ENCODE measurements around the gene APOM. TPM values are rescaled to one million over a fixed set of nuclear protein-coding genes. Genes with fewer than 3 reads are reported as not detected.

APOM gene
- total RNA-seq: 1.6 and 1.8 TPM in 2 replicates

DNA sequence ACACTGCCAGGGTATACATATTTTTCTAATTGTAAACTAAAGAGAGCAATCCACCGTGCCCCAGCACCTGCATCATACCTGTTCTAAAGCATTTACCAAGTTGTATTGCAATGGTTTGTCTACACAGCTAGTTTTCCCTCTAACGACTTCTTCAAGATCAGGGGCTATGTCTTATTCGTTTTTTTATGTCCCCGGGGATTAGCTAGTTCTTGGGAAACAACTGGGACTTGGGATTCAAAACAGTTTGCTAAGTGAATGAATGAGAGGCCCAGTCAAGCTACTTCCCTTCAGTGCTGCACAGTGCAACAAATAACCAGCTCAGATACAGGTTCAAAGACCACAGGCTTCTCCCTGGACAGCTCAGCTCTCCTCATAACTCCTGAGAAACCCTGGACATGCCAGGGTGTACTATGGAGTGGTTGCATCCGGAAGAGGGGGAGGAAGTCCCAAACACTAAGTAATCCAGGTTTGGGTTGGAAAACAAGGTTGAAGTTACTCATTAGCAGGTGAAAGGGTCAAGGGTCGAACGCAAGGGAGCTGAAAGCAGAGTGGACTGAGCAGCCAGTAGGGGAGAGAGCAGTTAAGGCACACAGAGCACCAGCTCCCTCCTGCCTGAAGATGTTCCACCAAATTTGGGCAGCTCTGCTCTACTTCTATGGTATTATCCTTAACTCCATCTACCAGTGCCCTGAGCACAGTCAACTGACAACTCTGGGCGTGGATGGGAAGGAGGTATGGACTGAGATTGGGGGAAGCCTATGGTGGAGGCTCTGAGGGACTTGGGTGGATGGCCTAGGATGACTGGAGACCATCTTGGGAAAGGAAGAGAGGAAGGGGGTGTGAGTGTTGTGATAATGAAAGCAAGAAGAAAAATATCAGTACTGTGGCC, at the start of gene APOM:
Gene APOM (plus strand): TSS at position 546 of the 889 bp plus-strand sequence. CDS start 73 bp downstream, at position 619.

DNA sequence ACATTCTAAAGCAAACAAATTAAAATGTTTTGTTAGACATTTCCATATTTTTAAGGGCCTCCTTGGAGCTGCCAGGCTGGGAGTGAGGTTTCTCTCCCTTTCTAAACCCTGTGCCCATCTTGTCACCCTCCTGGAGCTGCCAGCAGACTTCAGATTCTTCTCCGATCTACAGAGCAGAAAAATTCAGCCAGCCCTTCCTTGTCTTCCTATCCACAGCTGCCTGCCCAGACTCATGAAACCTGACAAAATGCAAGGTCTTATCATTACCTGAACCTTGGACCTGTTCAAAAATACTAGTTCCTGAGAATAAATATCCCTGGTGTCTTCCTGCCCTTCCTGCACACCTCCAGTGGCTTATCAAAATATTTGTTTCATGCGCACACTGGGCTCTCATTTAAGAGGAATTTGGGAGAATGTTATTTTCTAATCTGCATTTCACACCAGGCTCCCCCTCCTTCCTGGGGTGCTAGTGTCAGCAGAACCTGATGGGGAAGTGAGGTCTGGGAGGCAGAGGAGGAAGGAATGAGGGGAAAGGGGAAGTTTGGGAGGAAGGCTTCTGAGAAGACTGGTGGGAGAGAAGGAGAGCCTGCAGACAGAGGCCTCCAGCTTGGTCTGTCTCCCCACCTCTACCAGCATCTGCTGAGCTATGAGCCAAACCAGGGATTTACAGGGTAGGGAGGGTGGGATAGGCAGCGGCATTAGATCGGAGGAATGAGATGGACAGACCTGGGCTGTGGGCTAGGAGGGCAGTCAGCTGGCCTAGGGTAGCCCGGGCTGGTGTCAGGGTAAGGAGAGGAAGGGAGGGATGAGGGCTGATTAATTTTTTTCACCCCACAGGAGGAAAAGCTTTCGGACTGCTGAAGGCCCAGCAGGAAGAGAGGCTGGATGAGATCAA, 40.8 kb upstream of the APOM start, which contains the start of gene AIF1:
Gene AIF1 (plus strand): TSS at position 551 of the 895 bp plus-strand sequence. CDS start 96 bp downstream, at position 647.

DNA sequence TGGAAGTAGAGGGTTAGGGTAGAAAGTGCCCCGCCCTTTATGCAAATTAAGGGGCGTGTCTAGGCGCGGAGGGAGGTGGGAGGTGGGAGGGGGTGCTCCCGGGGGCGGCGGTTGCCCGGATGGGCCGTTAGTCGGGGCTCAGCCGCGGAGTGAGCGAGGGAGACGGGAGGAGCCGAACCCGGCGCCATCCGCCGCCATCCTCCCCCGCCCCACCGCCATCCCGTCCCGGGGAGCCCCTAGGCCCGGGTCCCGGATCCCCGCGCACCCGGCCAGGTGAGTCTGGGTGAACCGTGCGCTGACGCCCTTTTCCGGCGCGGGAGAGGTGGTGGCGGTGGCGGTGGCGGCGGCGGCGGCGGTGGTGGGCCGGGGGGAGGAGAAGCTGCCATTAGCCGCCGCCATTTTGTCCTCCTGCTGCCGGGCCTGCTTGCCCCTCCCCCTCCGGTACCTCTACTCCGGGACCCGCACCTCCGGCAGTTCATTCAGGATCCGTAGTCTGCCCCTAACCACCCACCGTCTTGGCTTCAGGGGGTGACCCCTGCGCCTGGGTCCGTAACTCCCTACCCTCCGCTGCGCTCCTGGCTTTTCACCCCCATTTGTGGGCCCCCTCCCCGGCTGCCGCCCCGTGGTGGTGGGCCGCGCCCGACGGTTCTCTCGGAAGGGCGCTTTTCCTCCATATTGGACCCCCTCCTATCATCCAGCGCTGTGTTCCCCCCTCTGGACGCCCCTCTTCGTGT, 34.9 kb upstream of the APOM start, which contains the start of gene PRRC2A:
Gene PRRC2A (plus strand): TSS at position 130 of the 734 bp plus-strand sequence. CDS start 2,075 bp downstream, outside the sequence.

DNA sequence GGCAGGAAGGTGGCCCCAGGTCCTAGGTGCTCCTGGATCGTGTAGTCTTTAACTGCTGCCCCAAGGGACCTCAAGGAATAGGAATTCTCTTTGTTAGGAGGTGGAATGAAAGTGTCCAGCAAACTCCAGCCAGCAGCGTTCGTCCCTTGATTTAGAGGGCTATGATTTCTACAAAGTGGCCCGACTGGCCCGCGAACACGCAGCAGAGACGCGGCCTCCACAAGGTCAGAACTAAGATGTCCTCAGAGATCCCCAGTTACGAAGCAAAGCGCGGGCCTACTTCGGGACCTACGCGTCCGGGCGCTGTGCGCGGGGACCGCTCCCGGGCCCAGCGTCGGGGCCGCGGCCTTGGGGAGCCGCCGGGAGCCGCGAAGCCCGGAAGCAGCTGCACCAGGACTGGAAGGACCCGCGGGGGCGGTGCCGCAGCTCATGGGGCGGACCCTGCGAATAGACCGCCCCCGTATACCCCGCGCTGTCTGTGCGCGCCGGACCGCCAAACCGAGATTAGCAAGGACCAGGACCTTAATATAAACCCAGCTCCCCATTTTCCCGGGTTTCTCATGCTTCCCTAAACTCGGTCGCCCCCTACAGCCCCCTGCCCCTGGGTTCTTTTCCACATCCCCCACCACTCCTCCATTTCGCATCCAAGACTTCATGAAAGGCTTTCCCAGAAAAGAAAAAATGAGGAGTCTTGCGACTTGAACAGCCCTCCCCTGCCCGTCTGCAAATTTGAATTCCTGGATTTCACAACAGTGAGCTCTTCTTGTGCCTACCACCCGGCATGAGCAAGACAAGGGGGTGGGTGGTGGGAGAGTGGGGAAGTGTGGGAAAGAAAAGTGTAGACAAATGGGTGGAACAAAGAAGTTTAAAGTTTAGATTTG, 4.9 kb downstream of the APOM start, which contains the start of gene C6orf47:
Gene C6orf47 (minus strand): TSS at position 398 of the 881 bp plus-strand sequence. CDS start 831 bp downstream, outside the sequence.

DNA sequence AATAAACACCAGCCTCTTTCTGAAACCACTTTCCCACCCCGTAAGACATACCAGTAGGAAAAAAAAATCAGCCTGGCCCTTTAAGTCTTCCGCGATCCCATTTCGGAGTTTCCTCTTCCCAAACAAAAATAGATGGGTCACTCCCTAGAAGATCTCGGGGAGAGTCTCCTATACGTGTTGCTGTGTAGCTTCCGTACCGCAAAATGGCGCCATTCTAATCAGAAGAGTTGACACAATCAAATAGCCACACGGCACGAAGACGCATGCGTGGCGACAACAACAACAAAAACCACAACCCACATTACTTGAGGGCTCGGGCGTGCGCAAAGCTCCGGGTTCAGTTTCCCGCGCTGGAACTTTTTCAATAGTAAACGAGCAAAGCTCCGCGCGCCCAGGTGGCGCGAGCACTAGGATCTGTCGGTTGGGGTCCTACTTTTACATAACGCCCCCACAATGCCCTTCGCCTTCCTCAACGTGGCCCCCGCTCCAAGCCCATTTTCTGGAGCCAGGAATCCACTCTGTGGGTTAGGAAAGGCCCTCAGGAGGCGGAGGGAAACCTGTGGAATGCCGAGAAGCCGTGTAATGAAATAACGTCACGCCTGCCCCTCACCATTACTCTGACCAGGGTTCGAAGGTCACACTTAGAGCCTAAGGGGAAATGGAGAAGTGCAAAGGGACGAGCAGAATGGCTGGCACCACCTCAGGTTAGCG, 9.3 kb downstream of the APOM start, which contains the start of gene GPANK1:
Gene GPANK1 (minus strand): TSS at position 208 of the 711 bp plus-strand sequence. CDS start 519 bp downstream, outside the sequence.

DNA sequence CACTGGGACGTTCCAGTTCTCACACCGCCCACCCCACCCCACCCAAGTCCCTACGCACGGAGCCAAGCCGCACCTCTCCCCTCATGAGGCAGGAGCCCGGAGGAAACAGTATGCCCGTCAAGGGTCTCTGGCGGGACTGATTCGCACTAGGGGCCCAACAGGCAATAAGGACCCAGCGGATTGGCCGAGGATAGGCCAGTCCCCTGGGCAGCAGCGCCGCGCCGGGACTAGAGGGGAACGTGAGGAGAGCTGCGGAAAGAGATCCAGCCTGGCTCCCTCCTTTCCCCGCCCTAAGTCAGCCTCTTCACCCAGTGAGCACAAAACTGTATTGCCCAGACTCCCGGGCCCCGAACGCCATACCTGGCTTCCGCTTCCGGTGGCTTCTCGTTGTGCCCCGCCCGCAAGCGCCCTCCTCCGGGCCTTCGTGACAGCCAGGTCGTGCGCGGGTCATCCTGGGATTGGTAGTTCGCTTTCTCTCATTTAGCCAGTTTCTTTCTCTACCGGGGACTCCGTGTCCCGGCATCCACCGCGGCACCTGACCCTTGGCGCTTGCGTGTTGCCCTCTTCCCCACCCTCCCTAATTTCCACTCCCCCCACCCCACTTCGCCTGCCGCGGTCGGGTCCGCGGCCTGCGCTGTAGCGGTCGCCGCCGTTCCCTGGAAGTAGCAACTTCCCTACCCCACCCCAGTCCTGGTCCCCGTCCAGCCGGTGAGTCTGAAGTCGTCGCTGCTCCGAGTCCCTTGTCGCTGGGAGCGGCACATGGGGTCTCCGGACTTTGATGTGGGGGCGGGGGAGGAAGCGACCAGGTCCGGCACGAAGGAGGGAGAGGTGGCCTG, 10.0 kb downstream of the APOM start, which contains the start of gene CSNK2B:
Gene CSNK2B (plus strand): TSS at position 580 of the 836 bp plus-strand sequence. CDS start 752 bp downstream, outside the sequence.

DNA sequence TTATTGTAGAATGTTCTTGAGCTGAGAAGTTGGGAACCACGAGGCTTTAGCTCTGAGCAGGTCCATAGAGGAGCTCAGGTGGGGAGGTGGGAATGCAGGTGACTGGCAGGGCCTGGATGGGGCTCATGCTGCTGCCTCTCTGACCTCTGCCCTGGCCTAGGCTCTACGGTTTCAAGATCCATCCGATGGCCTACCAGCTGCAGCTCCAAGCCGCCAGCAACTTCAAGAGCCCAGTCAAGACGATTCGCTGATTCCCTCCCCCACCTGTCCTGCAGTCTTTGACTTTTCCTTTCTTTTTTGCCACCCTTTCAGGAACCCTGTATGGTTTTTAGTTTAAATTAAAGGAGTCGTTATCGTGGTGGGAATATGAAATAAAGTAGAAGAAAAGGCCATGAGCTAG, 14.0 kb downstream of the APOM start, which contains the start of gene LY6G5B:
Gene LY6G5B (plus strand): TSS at position 301 of the 400 bp plus-strand sequence. CDS start 975 bp downstream, outside the sequence.

DNA sequence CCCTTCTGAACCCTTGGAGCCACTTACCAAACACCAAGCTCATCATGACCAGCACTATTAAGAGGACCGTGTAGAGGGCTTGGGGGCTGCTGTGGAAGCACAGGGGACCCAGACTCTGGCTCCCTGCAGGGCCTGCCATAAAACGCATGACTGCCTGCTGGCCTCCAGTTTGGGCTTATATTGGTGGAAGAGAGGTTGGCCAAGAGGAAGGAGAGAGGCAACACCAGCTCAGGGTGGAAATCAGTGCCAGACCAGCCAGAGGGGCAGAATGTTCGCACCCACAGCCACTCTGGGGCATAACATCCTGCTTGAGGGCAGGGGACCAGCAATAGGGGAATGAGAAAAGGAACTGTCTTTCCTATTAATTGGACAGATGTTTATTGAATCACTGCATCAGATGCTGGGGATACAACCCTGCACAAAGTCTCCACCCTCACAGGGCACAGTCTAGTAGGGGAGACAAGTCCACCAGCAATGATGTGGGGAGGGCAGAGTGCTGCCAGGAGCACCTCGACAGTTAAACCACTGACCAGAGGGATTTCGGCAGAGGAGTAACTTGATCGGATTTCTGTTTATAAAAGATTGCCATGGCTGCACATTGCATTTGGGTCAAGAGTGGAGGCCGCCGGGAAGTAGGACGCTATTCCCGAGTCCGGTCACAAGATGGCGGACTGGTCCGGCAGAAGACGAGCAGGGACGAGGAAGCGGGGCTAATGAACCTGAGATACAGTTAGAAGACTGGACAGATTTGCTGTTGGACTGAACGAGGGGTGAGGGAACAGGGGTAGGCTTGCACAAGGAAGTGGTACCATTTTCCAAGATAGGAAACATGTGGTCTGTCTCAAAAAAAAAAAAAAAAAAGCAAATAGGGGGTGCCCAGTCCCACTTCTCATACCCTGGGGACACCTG, 24.8 kb downstream of the APOM start, which contains the start of gene LY6G5C:
Gene LY6G5C (minus strand): TSS at position 842 of the 909 bp plus-strand sequence. CDS start 694 bp downstream, at position 148.

DNA sequence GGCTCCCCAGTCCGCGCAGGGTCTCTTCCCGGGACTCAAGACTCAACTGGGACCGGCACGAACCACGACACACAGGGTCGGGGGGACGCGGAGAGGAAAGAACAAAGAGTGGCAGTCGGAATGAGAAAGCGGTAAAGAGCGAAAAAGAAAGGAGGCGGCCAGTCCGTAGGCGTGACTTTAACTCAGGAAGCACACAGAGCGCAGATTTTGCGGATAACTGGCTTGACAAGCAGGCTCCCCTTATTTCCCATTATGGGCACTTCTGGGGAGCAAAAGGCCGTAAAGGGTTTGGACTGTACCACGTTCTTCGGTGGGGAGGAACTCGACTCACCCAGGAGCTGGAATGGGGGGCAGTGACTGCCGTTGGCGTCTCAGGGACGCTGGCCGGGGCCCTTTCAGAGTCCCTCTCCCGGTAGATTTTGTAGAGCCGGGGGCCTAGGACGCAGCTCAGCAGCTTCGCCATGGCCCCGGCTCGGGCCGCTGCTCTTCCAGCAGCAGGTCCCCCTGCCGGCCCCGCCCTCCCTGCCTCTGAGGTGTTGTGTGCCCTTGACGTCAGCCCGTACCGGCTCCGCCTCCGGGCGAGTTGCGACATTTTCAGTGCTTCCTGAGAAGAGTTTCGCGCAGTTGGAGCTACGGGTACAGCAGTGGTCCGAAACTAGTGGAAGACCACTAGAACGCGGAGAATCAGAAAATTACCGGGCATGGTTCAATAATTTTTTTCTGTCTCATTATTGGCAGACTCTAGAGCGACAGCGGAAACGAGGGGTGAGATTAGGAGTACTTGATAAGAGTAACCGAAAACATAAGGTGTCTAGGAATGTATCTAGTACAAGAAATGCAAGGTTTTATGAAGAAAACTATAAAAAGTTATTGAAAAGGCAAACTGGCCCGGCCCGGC, 47.4 kb downstream of the APOM start, which contains the start of gene ABHD16A:
Gene ABHD16A (minus strand): TSS at position 506 of the 898 bp plus-strand sequence. CDS start 43 bp downstream, at position 463.

DNA sequence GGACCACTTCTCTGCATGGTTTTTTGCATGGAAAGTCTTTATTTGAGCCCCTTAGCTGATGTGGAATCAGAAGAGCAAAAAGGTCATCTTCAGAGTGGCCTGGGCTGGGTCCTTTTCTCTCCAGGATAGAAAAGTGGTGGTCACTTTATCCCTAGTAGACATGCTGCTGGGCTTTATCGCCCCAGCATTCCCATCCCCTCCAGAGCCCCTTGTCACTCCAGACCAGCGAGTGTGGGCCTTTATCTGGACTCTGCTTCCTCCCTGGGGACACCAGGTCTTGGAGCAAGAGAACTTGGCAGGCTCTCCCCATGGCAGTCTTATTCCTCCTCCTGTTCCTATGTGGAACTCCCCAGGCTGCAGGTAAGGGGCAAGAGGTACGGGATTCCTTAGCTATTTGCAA, 50.9 kb downstream of the APOM start, which contains the start of gene LY6G6F:
Gene LY6G6F (plus strand): TSS at position 268 of the 400 bp plus-strand sequence. CDS start 41 bp downstream, at position 309.

Other genes starting within 250 kb of the APOM start
- gene MICB, start 157.7 kb upstream of the APOM start, total RNA-seq: 3.1 and 6.1 TPM in 2 replicates
- gene MCCD1, start 126.9 kb upstream of the APOM start, total RNA-seq: not detected in 2 replicates
- 324 and 339 TPM in 2 replicates for gene DDX39B, start 113.9 kb upstream of the APOM start, total RNA-seq
- gene ATP6V1G2, start 109.3 kb upstream of the APOM start, total RNA-seq: 8.9 and 10.4 TPM in 2 replicates
- 32.9 and 39.4 TPM in 2 replicates for gene NFKBIL1, start 108.3 kb upstream of the APOM start, total RNA-seq
- not detected in 2 replicates for gene LTA, start 83.6 kb upstream of the APOM start, total RNA-seq
- not detected in 2 replicates for gene TNF, start 80.3 kb upstream of the APOM start, total RNA-seq
- not detected in 2 replicates for gene LTB, start 73.5 kb upstream of the APOM start, total RNA-seq
- 0.09 and 0.32 TPM in 2 replicates for gene LST1, start 69.6 kb upstream of the APOM start, total RNA-seq
- not detected in 2 replicates for gene NCR3, start 62.9 kb upstream of the APOM start, total RNA-seq
- not detected in 2 replicates for gene AIF1, start 40.7 kb upstream of the APOM start, total RNA-seq
- 18.4 and 18.6 TPM in 2 replicates for gene PRRC2A, start 35.2 kb upstream of the APOM start, total RNA-seq
- gene BAG6, start 3.2 kb upstream of the APOM start, total RNA-seq: 81.1 and 90.6 TPM in 2 replicates
- gene C6orf47, start 4.9 kb downstream of the APOM start, total RNA-seq: 16.9 and 19.9 TPM in 2 replicates
- gene GPANK1, start 9.1 kb downstream of the APOM start, total RNA-seq: 12.2 and 14.3 TPM in 2 replicates
- gene CSNK2B, start 10.2 kb downstream of the APOM start, total RNA-seq: 70.2 and 83.9 TPM in 2 replicates
- gene LY6G5B, start 14.1 kb downstream of the APOM start, total RNA-seq: 2.2 and 4.0 TPM in 2 replicates
- 0.09 and 0.63 TPM in 2 replicates for gene LY6G5C, start 25.2 kb downstream of the APOM start, total RNA-seq
- gene ABHD16A, start 47.4 kb downstream of the APOM start, total RNA-seq: 54.5 and 96.4 TPM in 2 replicates
- gene LY6G6F, start 51.0 kb downstream of the APOM start, total RNA-seq: not detected in 2 replicates
- gene LY6G6D, start 59.5 kb downstream of the APOM start, total RNA-seq: 0.47 TPM in 1 of 2 replicates, not detected in the other
- gene LY6G6C, start 65.9 kb downstream of the APOM start, total RNA-seq: not detected in 2 replicates
- not detected in 2 replicates for gene MPIG6B, start 67.5 kb downstream of the APOM start, total RNA-seq
- 152 and 207 TPM in 2 replicates for gene DDAH2, start 73.4 kb downstream of the APOM start, total RNA-seq
- 521 and 664 TPM in 2 replicates for gene CLIC1, start 80.6 kb downstream of the APOM start, total RNA-seq
- 2.7 and 3.6 TPM in 2 replicates for gene MSH5, start 84.1 kb downstream of the APOM start, total RNA-seq
- gene SAPCD1, start 106.8 kb downstream of the APOM start, total RNA-seq: 0.26 and 1.3 TPM in 2 replicates
- 0.79 and 0.86 TPM in 2 replicates for gene VWA7, start 121.4 kb downstream of the APOM start, total RNA-seq
- 28.1 and 36.1 TPM in 2 replicates for gene VARS1, start 139.9 kb downstream of the APOM start, total RNA-seq
- 17.8 and 19.1 TPM in 2 replicates for gene LSM2, start 151.1 kb downstream of the APOM start, total RNA-seq
- gene HSPA1L, start 159.4 kb downstream of the APOM start, total RNA-seq: 1.7 and 2.3 TPM in 2 replicates
- 92.2 and 182 TPM in 2 replicates for gene HSPA1A, start 159.6 kb downstream of the APOM start, total RNA-seq
- 149 and 280 TPM in 2 replicates for gene HSPA1B, start 171.8 kb downstream of the APOM start, total RNA-seq
- gene NEU1, start 206.9 kb downstream of the APOM start, total RNA-seq: 73.7 and 87.3 TPM in 2 replicates
- gene SLC44A4, start 223.1 kb downstream of the APOM start, total RNA-seq: 0.52 TPM in 1 of 2 replicates, not detected in the other
- 76.3 and 106 TPM in 2 replicates for gene EHMT2, start 241.8 kb downstream of the APOM start, total RNA-seq
- gene ZBTB12, start 246.2 kb downstream of the APOM start, total RNA-seq: 9.6 and 14.6 TPM in 2 replicates